HG03378 (cell line): ENCODE data around the gene MTMR4.
"Not testable (repeated sequence)": the region's sequence is repeated elsewhere in the genome, so short reads cannot be mapped to it uniquely, and the experiment has no call there.

ENCODE experiments used
- ATAC-seq: cut with Tn5 transposase; IDR thresholded peaks from one replicate; pipeline ENCODE4 v1.9.1; 2021; ENCODE audit warnings: mild to moderate bottlenecking, moderate library complexity; ENCODE audit not compliant: unreplicated experiment

MTMR4 gene

GRCh38 chr17:58513965-58514769, at the start of gene MTMR4:
MTMR4 (minus strand) TSS chr17:58514638; CDS start chr17:58514407, 231 bp downstream.
- no peak for ATAC-seq

GRCh38 chr17:58560511-58560910, 46.1 kb upstream of the MTMR4 start:
- ATAC-seq: no peak

- no peak for ATAC-seq
Measured at GRCh38 chr17:58557981-58558380, 43.5 kb upstream of the MTMR4 start.

- no peak for ATAC-seq
Measured at GRCh38 chr17:58556833-58557250, 42.4 kb upstream of the MTMR4 start.

- ATAC-seq: not testable (repeated sequence)
Measured at GRCh38 chr17:58555109-58555508, 40.7 kb upstream of the MTMR4 start.

GRCh38 chr17:58541249-58541648, 26.8 kb upstream of the MTMR4 start:
- ATAC-seq: no peak

GRCh38 chr17:58539698-58540097, 25.3 kb upstream of the MTMR4 start:
- no peak for ATAC-seq

- no peak for ATAC-seq
Measured at GRCh38 chr17:58538811-58539409, 24.5 kb upstream of the MTMR4 start.

GRCh38 chr17:58537266-58537665, 22.8 kb upstream of the MTMR4 start:
- no peak for ATAC-seq

GRCh38 chr17:58536542-58536941, 22.1 kb upstream of the MTMR4 start:
- ATAC-seq: no peak

GRCh38 chr17:58535431-58535830, 21.0 kb upstream of the MTMR4 start:
- ATAC-seq: no peak

GRCh38 chr17:58534901-58535421, 20.5 kb upstream of the MTMR4 start:
- ATAC-seq: no peak

GRCh38 chr17:58534331-58534730, 19.9 kb upstream of the MTMR4 start:
- no peak for ATAC-seq

- ATAC-seq: no peak
Measured at GRCh38 chr17:58533616-58534188, 19.3 kb upstream of the MTMR4 start.

- ATAC-seq: no peak
Measured at GRCh38 chr17:58532555-58532951, 18.1 kb upstream of the MTMR4 start.

GRCh38 chr17:58531661-58532554, 17.5 kb upstream of the MTMR4 start:
- ATAC-seq: no peak

GRCh38 chr17:58531122-58531521, 16.7 kb upstream of the MTMR4 start:
- ATAC-seq: no peak

- ATAC-seq: no peak
Measured at GRCh38 chr17:58530655-58531054, 16.2 kb upstream of the MTMR4 start.

GRCh38 chr17:58529275-58529674, 14.8 kb upstream of the MTMR4 start:
- ATAC-seq: no peak

GRCh38 chr17:58528443-58528842, 14.0 kb upstream of the MTMR4 start:
- no peak for ATAC-seq

- ATAC-seq: no peak
Measured at GRCh38 chr17:58527949-58528348, 13.5 kb upstream of the MTMR4 start.
